Raji (cell line): ENCODE measurements around the gene CSRP1.

ENCODE experiments used
- POLR2A ChIP-seq: IDR thresholded peaks from 2 replicates; pipeline ENCODE4 v1.6.1; 2011; ENCODE audit warnings: low read depth, low read length, control low read depth; ENCODE audit not compliant: insufficient read depth

CSRP1 gene

GRCh38 chr1:201506092-201506491 is 831 bp downstream of the CSRP1 start:
- TF ChIP-seq POLR2A: no peak

GRCh38 chr1:201505503-201505890 is 1.4 kb downstream of the CSRP1 start:
- no peak for TF ChIP-seq POLR2A

- no peak for TF ChIP-seq POLR2A
Measured at GRCh38 chr1:201504799-201505502, 2.0 kb downstream of the CSRP1 start.

- no peak for TF ChIP-seq POLR2A
Measured at GRCh38 chr1:201504179-201504631, 2.7 kb downstream of the CSRP1 start.

GRCh38 chr1:201503397-201504176 is 3.3 kb downstream of the CSRP1 start:
- no peak for TF ChIP-seq POLR2A

GRCh38 chr1:201502511-201502857 is 4.4 kb downstream of the CSRP1 start:
- no peak for TF ChIP-seq POLR2A

GRCh38 chr1:201501812-201502510 is 5.0 kb downstream of the CSRP1 start:
- TF ChIP-seq POLR2A: no peak

- no peak for TF ChIP-seq POLR2A
Measured at GRCh38 chr1:201501144-201501543, 5.8 kb downstream of the CSRP1 start.

- no peak for TF ChIP-seq POLR2A
Measured at GRCh38 chr1:201500670-201501120, 6.2 kb downstream of the CSRP1 start.

- no peak for TF ChIP-seq POLR2A
Measured at GRCh38 chr1:201499795-201500669, 6.9 kb downstream of the CSRP1 start.

GRCh38 chr1:201499191-201499590 is 7.7 kb downstream of the CSRP1 start:
- TF ChIP-seq POLR2A: no peak

GRCh38 chr1:201498621-201499020 is 8.3 kb downstream of the CSRP1 start:
- TF ChIP-seq POLR2A: no peak

GRCh38 chr1:201497935-201498509 is 8.9 kb downstream of the CSRP1 start:
- TF ChIP-seq POLR2A: no peak

- TF ChIP-seq POLR2A: no peak
Measured at GRCh38 chr1:201496296-201496690, 10.6 kb downstream of the CSRP1 start.
